Measurements from ENCODE around the gene ELFN1.

GRCh38 chr7:1755783-1756625 lies 85.9 kb downstream of the ELFN1 start:
- TF ChIP-seq POLR2A (IDR thresholded peaks at IDR 0.05; ENCODE audit: low read depth, low read length), result no peak
- no peak for TF ChIP-seq TAF1 (IDR thresholded peaks at IDR 0.05; ENCODE audit: borderline replicate concordance, low read depth, low read length)
